ENCODE results near the gene SORBS2.

The SORBS2 gene

DNA sequence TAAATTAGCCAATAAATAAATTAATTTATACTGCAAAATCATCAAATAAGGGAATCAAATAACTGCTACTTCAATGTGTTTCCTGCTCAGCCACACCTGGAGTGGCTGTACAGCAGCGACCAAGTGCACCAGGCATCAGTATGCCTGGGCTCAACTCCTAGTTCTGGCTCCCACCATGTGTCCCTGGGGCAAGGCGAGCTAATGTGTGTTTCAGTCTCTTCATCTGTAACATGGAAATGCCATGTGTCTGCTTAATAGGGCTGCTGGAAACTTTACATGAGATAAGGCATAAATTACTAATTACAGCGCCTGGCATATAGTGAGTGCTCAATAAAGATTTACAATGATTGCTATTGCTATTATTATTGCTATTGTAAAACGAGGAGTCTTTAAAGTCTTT is 167.6 kb downstream of the SORBS2 start:
- DNase-seq (ENCODE audit: low read depth), result no peak
- TF ChIP-seq, protein P1, sequence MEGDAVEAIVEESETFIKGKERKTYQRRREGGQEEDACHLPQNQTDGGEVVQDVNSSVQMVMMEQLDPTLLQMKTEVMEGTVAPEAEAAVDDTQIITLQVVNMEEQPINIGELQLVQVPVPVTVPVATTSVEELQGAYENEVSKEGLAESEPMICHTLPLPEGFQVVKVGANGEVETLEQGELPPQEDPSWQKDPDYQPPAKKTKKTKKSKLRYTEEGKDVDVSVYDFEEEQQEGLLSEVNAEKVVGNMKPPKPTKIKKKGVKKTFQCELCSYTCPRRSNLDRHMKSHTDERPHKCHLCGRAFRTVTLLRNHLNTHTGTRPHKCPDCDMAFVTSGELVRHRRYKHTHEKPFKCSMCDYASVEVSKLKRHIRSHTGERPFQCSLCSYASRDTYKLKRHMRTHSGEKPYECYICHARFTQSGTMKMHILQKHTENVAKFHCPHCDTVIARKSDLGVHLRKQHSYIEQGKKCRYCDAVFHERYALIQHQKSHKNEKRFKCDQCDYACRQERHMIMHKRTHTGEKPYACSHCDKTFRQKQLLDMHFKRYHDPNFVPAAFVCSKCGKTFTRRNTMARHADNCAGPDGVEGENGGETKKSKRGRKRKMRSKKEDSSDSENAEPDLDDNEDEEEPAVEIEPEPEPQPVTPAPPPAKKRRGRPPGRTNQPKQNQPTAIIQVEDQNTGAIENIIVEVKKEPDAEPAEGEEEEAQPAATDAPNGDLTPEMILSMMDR (IDR thresholded peaks at IDR 0.05; ENCODE audit: low read depth, low read length), result no peak
- TF ChIP-seq POLR2A (IDR thresholded peaks at IDR 0.05; ENCODE audit: extremely low read depth, insufficient read length) (no peak), MYC (IDR thresholded peaks at IDR 0.05; ENCODE audit: low read depth, low read length) (no peak), MAX (IDR thresholded peaks at IDR 0.05; ENCODE audit: low read depth, low read length) (no peak)
- H3K4me3 ChIP-seq (ENCODE audit: low read depth, low read length), result no peak overlapping the region

- H3K4me3 ChIP-seq (ENCODE audit: low read depth, low read length), result no peak overlapping the region
- DNase-seq (ENCODE audit: low read depth), result no peak
- TF ChIP-seq, protein P1 (IDR thresholded peaks at IDR 0.05; ENCODE audit: low read depth, low read length), result no peak
- TF ChIP-seq MYC (IDR thresholded peaks at IDR 0.05; ENCODE audit: low read depth, low read length), result no peak
- no peak for TF ChIP-seq POLR2A (IDR thresholded peaks at IDR 0.05; ENCODE audit: extremely low read depth, insufficient read length)
- TF ChIP-seq MAX (IDR thresholded peaks at IDR 0.05; ENCODE audit: low read depth, low read length), result no peak
Observed at GRCh38 chr4:185642907-185643306, 169.1 kb downstream of the SORBS2 start.

DNA sequence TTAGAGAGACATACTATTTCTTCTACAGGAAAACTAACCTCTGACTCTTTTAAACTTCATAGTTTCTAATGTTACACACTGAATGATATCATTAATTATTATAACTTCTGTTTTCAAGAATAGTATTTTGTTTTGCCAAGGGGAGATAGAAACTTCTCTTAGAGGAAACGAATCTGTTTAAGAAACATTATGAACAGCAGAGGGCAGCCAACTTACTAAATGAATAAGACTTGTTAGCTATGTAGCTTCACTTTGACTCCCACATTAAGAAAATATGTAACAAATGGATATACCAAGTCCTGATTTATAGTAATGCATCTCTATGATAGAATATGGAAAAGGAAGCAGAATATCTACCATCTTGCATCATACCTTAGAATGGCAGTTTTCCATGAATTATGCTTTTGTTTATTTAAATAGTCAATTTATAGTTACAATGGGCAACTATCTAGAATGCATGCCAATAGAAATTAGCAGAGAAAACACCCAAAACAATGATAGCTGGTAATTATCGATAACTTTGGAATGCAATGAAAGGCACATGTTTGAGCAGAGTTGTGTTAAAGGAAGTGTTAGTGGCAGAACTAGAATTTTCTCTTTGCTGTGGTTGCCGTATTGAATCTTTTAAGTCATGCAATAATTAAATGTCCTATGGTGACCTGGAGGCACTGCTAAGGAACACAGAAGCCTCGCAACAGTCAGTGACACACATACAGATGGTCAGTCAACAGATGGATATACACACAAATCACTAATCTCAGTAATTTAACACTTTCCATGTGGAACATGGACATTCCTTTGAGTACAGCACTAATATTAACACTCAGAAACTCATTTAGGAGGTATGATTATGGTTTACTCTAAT is 171.0 kb downstream of the SORBS2 start:
- no peak overlapping the region for H3K4me3 ChIP-seq (ENCODE audit: low read depth, low read length)
- DNase-seq (ENCODE audit: low read depth), result peak; percentile 57
- TF ChIP-seq MYC (IDR thresholded peaks at IDR 0.05; ENCODE audit: low read depth, low read length) (no peak), POLR2A (IDR thresholded peaks at IDR 0.05; ENCODE audit: extremely low read depth, insufficient read length) (no peak), MAX (IDR thresholded peaks at IDR 0.05; ENCODE audit: low read depth, low read length) (no peak)
- TF ChIP-seq, protein P1 (IDR thresholded peaks at IDR 0.05; ENCODE audit: low read depth, low read length), result peak; percentile 6

GRCh38 chr4:185638548-185639301 is 173.3 kb downstream of the SORBS2 start:
- DNase-seq (ENCODE audit: low read depth), result no peak
- no peak for TF ChIP-seq POLR2A (IDR thresholded peaks at IDR 0.05; ENCODE audit: extremely low read depth, insufficient read length)
- TF ChIP-seq, protein P1 (IDR thresholded peaks at IDR 0.05; ENCODE audit: low read depth, low read length), result no peak
- TF ChIP-seq MYC (IDR thresholded peaks at IDR 0.05; ENCODE audit: low read depth, low read length), result no peak
- TF ChIP-seq MAX (IDR thresholded peaks at IDR 0.05; ENCODE audit: low read depth, low read length), result no peak
- no peak overlapping the region for H3K4me3 ChIP-seq (ENCODE audit: low read depth, low read length)

DNA sequence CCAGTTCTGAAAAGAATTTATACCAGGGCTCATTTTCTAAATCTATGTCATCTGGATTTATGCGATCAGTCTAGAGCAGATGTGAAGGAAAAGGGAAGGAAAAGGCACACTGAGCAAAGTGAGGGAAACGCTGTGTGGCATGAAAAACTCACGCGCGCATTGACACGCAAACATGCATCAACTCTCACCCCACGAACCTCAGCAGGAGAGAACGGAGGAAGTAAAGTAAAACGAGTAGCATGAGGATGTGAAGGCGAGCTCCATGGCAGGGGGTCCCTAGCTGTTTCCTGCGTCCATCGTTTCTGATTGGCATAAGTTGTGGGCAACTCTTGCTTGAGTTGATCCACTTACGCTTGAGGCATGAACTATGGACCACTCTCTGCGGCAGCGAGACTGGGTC is 173.9 kb downstream of the SORBS2 start:
- TF ChIP-seq POLR2A (IDR thresholded peaks at IDR 0.05; ENCODE audit: extremely low read depth, insufficient read length) (no peak), MYC (IDR thresholded peaks at IDR 0.05; ENCODE audit: low read depth, low read length) (no peak), MAX (IDR thresholded peaks at IDR 0.05; ENCODE audit: low read depth, low read length) (no peak)
- TF ChIP-seq, protein P1 (IDR thresholded peaks at IDR 0.05; ENCODE audit: low read depth, low read length), result no peak
- DNase-seq (ENCODE audit: low read depth), result no peak

More for the DNA sequence above, 173.9 kb downstream of the SORBS2 start:
- no peak overlapping the region for H3K4me3 ChIP-seq (ENCODE audit: low read depth, low read length)

All from NB4 (cell line).